HG02870 (cell line): Measurements from ENCODE around the gene TLR1.
A peak's percentile ranks its signal among the peaks of the same experiment; 100 is the strongest.
"Not testable (repeated sequence)": the region's sequence is repeated elsewhere in the genome, so short reads cannot be mapped to it uniquely, and the experiment has no call there.

Experiments used
- ATAC-seq: cut with Tn5 transposase; IDR thresholded peaks from one replicate; pipeline ENCODE4 v1.9.1; 2021; ENCODE audit warnings: mild to moderate bottlenecking, moderate library complexity; ENCODE audit not compliant: unreplicated experiment

The TLR1 gene

DNA sequence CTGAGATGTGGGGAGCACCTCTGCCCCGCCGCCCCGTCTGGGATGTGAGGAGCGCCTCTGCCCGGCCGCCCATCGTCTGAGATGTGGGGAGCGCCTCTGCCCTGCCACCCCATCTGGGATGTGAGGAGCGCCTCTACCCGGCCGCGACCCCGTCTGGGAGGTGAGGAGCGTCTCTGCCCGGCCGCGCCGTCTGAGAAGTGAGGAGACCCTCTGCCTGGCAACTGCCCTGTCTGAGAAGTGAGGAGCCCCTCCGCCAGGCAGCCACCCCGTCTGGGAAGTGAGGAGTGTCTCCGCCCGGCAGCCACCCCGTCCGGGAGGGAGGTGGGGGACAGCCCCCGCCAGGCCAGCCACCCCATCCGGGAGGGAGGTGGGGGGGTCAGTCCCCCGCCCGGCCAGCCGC, 2.9 kb upstream of the TLR1 start:
- ATAC-seq: not testable (repeated sequence)

DNA sequence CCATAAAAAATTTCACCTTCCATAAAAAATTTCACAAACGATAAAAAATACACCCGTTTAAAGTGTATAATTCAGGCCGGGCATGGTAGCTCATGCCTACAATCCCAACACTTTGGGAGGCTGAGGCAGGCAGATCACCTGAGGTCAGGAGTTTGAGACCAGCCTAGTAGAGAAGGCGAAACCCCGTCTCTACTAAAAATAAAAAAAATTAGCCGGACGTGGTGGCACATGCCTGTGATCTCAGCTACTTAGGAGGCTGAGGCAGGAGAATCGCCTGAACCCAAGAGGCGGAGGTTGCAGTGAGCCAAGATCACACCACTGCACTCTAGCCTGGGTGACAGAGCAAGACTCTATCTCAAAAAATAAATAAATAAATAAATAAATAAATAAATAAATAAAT, 1.7 kb upstream of the TLR1 start:
- ATAC-seq: not testable (repeated sequence)

DNA sequence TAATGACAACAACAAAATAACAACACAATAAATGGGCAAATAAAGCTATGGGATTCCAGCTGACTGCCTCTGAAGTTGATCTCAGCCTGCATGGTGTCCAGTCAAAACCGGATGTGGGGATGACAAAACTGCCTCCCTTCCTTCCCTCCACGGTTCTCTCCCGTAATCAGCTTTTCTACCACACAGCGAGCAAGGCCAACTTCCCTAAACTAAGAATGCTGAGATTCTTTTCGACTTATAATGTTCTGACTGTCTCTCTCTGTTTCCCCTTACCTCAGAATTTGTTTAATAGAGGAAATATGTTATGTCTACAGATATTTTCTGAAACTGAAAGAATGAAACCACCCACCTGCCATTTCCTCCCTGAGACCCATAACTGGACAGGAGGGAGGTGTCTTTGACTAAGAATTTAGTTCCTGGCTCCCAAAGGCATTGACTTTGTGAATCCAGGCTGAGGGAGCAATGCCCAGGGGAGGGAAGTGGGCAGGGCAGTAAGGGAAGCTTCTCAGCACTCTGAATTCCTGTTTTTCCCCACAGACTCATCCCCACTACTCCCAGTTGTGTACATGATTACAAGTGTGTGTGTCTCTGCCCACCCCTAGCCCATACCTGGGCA, 1.0 kb upstream of the TLR1 start:
- peak; percentile 71 for ATAC-seq

DNA sequence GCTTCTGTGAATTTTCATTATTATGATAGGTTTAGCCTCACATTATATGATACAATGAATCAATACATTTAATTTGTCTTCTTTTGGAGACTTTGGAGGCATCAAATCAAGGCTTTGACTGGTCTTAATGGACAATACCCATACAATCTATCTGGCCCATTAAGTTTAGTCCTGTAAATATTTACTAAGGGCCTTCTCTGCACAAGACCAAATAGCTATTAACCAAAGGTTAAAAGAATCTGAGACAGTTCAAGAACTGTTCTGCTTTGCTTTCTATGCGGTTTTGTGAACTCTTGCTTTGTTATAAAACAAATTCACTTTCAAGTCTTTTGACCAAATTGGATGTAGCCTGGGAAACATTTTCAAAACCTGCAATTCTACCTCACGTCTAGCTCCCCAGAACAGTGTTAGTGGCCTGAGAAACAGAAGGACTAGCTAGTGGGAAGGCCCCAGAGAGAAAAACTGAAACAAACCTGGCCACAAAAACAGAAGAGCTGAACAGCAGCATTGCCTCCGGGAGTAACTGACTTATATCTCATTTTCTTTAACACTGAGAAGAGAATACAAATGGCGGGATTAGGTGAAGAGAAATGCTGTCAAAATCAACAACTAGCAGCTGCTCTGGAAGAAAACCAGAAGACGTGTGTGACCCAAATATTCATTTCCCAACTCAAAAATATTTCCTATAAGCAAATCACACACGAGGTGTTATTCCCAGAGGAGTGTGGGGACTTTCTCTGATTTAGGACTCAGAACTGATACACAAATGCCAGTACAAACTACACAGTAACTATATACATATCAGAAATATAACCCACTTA, 548 bp downstream of the TLR1 start:
- ATAC-seq: peak; percentile 63

DNA sequence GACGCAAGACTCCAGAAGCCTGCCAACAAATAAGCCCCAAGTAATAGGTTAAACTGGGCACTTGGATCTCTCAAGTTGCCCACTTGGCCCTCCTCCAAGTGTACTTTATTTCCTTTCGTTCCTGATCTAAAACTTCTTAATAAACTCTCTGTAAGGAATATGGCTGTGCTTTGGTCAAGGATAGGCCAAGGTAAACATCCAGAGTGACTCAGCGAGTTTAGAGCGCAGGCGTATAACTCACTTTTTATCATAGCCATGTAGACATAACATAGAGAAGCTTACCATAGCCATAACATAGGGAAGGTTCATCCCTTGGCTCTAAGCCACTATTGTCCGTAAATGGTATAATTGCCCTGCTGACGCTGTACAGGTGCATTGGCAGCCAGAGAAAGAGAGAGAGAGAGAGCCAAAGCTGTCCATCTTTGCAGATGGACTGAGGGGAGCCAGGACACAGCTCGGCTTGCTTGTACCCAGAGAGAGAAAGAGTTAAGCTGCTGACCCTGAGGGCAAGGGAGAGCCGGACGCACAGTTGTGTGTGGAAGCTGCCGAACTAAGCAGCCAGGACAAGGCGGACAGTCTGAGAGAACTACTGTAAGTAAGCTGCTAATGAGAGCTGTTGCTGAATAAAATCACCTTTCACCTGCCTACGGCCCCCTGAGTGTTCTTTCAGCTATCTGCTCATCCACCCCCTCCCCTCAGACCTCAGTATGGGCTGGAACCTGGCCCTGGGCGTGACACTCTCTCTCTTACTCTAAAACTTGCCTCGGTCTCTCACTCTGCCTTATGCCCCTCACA, 1.8 kb downstream of the TLR1 start:
- ATAC-seq: no peak

DNA sequence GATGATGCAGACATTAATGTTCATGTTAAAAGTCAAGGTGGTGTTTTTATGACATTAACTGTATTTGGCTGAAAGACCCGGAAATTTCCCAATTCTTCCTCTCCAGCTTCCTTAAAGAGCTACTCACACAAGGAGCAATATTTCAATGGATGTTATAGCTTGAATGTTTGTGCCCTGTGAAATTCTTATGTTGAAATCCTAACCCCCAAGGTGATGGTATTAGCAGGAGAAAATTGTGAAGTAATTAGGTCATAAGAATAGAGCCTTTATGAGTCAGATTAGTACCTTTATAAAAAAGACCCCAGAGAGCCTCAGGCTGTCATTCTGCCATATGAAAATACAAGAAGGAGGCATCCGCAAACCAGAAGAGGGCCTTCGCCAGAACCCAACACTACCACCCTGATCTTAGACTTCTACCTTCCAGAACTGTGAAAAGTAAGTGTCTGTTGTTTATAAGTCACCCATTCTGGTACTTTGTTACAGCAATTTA, 3.6 kb downstream of the TLR1 start:
- no peak for ATAC-seq

DNA sequence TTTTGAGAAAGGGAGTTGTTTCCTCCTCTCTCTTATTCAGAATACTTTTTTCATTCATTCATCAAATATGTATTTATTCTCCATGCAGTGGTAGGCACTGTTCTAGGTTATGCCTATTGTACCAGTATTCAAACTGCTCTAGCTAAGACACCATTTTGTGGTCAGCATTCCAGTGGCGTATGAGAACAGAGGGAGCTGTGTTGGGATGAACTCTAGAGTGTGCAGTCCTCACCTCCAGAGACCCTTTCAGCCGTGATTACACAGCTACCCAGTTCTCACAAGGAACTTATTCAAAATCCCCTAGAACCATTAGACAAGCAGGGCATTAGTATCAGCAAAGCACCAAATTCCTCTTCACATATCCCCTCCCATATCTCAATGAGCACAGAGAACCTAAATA, 4.2 kb downstream of the TLR1 start:
- ATAC-seq: no peak

DNA sequence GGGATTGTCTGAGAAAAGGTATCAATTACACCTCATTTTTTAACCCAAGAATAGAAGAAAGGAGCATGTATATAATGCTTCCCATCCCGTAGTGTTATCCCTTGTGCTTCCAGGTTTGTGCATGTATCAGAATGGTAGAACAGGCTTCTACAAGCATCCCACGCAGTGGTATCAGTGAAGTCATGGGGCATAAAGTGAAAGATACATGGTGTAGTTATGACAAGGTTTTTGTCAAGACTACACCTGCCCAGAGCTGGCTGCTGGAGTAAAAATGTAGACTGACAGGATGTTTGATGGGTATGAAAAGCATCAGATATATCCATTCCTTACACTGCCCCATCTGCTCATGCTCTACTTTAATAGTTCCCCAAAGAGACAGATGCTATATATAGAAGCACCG, 9.5 kb downstream of the TLR1 start:
- no peak for ATAC-seq

DNA sequence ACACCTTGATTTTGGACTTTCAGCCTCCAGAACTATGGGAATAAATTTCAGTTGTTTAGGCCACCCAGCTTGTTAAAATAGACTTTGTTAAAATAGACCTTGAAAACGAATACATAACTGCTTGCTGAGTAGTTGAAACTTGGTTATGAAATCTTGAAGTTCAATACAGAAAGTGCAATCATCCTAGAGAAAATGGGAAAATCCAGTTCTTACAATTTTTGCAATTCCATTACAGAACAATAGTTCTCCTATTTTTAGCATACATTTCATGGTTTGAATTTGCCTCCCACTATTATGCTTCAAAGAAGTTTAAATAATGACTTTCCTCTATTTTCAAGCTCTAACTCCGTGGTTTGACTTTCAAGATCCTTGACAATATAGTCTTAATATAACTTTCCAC, 10.5 kb downstream of the TLR1 start:
- no peak for ATAC-seq

DNA sequence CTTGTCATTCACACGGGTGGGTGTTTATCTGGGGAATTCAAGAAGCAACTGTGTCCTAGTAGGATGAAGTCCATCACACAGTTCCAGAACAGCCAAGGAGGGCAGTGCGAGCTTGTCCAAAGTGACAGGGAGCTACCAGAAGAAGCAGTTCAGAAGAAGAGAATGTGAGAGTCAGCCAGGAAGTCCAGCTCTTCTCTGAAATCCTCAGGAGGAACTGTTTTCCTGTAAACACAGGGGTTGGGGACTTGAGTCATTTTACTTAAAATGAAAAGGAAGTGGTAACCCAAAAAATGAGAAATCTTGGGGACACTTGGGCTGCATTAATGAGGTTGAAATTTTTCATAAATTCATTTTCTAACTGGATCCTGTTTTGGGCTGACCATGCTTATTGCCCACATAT, 13.6 kb downstream of the TLR1 start:
- ATAC-seq: no peak

DNA sequence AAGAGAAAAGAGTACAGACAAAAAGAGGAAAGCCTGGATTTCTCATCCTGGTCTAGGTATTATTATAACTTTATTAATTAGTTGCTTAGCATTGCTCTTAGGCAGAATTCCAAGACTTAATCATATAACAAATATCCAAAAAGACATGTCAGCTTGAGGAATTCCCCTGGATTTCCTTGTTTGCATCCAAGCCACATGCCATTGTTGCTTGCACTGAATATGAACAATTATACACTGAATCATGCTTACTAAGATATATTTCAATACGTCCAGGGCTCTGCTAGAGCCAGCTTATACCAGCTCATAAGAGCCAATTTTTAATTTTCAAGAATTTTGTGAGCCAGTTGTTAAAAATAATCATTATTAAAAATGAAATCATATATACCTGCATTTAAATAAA, 16.3 kb downstream of the TLR1 start:
- ATAC-seq: no peak

DNA sequence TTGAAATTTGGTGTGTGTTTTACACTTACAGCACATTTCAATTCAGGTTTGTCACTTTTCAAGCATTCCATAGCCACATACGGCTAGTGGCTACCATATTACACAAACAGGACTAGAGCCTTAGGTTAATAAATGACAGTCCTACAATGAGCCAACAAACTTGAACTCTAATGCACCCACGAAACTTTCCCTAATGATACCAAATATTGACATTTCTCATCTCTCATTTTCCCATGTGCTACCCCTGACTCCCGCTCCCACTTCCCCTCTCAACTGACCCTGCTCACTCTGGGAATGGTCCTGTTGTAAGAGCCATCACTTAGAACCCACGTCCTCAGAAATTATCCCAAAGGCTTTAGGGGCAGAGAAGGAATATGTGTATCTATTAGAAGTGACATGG, 16.9 kb downstream of the TLR1 start:
- no peak for ATAC-seq

DNA sequence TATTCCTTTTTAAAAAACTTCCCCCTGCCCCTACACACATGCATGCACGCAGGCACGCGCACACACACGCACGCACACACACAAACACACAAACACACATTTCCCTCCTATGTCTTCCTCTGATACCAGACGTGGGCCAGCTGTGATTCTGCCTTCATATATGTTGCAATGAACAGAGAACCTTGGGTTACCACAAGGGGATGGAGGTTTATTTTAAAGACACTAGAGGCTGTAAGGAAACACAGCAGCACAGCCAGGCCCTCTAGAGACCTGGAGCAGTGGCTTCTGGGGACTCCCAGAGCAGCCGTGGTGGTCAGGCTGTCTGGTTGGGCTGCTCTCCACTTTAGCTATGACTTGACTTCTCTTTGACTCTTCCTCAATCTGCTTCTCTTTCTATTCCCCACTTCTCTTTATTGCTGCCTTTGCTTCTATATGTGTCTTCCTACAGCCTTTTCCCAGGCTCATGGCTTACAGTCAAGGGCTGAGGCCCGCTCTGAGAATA, 18.6 kb downstream of the TLR1 start:
- ATAC-seq: peak; percentile 82

DNA sequence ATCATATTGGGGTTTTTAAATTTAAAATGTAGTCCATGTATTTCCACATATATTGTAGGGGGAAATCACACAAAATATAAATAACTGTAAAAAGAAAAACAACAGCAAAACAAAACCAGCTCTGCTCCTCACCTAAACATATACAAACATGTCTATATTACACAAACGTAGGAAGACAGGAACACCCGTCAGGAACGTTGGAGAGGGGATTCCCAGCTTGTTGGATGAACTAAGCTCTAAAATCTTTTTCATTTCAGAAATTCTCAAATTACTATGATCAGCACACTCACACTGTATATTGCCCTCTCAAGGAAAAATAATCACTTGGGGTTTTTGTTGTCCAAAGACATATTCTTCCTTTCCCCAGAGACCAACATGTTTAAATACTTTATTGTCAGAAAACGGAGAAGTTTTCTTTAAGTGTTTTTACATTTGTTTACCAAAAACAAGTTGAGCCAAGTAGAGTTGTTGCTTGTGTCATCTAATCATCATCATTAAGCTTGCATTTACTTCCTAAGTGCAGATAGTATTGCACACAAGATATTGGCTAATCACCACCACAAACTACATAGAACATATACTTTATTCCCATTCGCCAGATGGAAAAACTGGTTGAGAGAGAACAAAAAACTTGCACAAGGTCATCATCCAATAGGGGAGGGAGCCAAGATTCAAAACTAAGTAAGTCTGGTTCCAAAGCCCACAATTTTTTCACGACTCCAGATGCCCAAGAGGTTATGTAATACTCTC, 19.4 kb downstream of the TLR1 start:
- no peak for ATAC-seq

DNA sequence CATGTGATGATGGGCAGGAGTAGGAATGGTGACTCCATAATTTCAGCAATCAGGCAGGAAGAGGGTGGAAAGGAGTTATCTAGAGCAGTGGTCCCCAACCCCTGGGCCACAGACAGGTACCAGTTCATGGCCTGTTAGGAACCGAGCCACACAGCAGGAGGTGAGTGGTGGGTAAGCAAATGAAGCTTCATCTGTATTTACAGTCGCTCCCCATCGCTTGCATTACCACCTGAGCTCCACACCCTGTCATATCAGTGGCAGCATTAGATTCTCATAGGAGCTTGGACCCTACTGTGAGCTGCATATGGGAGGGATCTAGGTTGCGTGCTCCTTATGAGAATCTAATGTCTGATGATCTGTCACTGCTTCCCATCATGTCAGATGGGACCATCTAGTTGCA, 20.4 kb downstream of the TLR1 start:
- no peak for ATAC-seq

DNA sequence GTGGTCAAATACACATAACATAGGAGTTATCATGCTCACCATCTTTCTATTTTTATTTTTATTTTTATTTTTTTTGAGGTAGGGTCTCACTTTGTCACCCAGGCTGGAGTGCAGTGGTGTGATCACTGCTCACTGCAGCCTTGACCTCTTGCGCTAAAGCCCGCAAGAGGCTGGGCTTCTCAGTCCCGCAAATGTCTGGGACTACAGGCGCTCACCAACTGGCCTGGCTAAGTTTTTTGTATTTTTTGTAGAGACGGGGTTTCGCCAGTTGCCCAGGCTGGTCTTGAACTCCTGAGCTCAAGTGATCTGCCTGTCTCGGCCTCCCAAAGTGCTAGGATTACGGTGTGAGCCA, 21.5 kb downstream of the TLR1 start:
- no peak for ATAC-seq

DNA sequence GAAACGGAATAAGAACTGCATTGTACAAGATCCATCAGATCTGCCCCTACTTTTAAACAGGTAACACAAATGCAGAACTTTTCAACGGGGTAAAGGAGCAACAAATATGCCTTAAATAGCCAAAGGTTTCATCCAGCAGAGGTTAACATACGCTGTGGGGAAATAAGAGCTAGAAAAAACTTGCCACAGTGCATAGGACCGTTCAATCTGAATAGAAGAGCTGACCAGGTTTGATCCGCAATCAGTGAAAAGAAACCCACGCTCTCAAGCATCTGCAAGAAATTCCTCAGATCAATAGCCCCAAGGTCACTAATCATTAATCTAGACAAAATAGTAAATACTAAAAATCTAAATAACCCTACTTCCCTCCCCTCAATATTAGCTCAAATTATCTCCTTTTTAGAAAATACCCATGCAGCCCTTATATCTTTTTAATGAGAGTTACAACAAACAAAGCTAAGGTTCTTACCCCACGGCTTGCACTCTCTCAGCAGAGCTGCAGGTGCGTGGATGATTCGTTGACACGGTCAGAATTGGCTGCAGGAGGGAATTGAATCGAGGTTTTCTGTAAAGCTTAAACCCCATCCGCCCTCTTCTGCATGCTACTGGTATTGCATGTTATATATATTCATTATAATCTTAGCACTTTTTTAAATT, 22.0 kb downstream of the TLR1 start, which contains the start of gene TLR10:
Gene TLR10 (minus strand): TSS at position 539 of the 657 bp plus-strand sequence. CDS start 7,400 bp downstream, outside the sequence.
- ATAC-seq: peak; percentile 47

DNA sequence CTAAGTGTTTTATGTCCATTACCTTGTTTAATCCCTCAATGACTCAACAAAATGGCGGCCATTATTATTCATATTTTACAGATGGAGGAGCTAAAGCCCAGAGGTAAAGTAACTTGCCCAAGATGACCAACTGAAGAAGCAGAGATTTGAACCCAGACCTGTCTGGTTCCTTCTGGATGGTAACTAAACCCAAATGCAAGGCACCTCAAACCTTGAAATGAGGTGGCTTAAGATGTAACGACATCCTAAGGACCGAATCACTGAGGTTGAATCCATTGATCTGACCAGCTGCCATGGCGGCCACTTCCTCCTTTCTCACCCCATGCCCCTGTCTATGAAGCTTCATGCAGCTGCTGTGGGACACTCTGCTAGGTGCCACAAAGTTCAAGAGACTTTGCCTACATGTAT, 22.7 kb downstream of the TLR1 start:
- ATAC-seq: no peak

DNA sequence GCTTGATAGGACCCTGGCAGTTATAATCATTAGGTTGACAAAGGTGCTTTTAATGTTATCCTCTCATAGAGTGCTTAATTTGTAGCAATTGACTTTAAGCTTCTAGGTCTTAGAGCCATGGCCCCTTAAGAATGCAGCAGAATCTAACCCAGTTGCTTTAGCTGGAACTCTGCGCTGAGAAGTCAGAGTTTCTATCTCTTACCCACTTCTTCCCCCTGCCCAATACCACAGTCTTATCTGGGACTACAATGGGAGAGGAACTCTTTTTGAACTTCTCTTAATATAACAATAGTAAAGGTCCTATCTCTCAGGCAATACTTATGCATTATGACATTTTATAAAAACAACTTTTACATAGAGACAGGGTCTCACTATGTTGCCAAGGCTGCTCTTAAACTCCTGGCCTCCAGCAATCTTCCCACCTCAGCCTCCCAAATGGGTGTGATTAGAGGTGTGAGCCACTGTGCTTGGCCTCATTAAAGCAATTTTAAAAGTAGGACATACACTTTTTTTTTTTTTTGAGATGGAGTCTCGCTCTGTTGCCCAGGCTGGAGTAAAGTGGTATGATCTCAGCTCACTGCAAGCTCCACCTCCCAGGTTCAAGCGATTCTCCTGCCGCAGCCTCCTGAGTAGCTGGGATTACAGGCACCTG, 23.6 kb downstream of the TLR1 start:
- no peak for ATAC-seq

DNA sequence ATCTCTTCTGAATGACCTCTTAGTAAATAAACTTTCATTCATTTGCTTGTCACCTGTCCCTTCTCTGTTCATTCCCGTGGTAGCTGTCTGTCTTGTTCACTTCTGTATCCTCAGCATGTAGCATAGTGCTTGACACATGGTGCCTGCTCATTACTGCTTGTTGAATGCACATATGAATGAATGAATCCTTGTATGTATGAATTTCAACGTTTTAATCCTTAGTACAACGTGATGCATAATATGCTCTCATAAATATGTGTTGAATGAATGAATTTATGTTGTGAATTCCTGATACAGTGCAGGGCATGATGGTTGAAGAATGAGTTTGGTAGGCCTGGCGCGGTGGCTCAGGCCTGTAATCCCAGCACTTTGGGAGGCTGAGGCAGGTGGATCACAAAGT, 24.8 kb downstream of the TLR1 start:
- no peak for ATAC-seq
